GM19467 (cell line): ENCODE results near the gene RBM12.
"Not testable (repeated sequence)": the region's sequence is repeated elsewhere in the genome, so short reads cannot be mapped to it uniquely, and the experiment has no call there.

Source experiments
- ATAC-seq: cut with Tn5 transposase; IDR thresholded peaks from one replicate; pipeline ENCODE4 v1.9.1; 2021; ENCODE audit warnings: mild to moderate bottlenecking, moderate library complexity; ENCODE audit not compliant: unreplicated experiment

Gene RBM12, protein sequence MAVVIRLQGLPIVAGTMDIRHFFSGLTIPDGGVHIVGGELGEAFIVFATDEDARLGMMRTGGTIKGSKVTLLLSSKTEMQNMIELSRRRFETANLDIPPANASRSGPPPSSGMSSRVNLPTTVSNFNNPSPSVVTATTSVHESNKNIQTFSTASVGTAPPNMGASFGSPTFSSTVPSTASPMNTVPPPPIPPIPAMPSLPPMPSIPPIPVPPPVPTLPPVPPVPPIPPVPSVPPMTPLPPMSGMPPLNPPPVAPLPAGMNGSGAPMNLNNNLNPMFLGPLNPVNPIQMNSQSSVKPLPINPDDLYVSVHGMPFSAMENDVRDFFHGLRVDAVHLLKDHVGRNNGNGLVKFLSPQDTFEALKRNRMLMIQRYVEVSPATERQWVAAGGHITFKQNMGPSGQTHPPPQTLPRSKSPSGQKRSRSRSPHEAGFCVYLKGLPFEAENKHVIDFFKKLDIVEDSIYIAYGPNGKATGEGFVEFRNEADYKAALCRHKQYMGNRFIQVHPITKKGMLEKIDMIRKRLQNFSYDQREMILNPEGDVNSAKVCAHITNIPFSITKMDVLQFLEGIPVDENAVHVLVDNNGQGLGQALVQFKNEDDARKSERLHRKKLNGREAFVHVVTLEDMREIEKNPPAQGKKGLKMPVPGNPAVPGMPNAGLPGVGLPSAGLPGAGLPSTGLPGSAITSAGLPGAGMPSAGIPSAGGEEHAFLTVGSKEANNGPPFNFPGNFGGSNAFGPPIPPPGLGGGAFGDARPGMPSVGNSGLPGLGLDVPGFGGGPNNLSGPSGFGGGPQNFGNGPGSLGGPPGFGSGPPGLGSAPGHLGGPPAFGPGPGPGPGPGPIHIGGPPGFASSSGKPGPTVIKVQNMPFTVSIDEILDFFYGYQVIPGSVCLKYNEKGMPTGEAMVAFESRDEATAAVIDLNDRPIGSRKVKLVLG

DNA sequence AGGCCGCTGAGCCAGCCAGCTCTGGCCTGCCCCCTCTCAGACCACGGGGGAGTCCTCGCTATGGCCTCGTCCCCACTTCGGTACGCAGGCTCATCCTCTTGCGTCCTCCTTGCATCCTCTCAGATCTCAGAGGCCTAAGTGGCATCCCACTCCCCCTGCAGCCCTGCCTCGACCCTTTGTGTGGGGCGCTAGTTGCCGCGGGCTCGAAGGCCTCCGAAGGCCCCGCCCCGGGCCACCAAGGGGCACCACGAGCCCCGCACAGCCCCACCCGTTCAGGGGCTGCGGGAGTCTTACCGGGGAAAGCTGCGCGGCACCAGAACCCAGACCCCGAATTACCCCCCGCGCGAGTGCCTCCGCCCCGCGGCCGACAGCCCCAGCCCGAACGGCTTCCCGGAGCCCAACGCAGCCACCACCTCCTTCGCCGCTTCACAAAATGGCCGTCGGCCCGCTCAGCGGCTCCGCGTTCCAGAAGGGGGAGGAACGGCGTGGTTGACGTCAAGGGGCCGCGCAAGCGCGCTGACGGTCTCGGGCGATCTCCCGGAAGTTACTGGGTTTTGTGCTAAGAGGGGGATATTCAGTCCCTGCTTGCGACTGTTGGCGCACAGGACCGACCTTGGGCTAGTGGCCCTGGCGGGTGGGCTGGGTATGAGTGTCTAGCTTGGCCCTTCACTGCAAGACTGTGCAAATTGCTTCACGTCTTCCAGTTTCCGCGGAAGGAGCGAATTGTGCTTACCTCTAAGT is at the start of gene RBM12, which contains the start of gene CPNE1:
Gene RBM12 (minus strand): TSS at position 435 of the 741 bp plus-strand sequence. CDS start 9,578 bp downstream, outside the sequence.
Gene CPNE1 (minus strand): TSS at position 435 of the 741 bp plus-strand sequence. CDS start 31,977 bp downstream, outside the sequence.
- peak; percentile 62 for ATAC-seq

DNA sequence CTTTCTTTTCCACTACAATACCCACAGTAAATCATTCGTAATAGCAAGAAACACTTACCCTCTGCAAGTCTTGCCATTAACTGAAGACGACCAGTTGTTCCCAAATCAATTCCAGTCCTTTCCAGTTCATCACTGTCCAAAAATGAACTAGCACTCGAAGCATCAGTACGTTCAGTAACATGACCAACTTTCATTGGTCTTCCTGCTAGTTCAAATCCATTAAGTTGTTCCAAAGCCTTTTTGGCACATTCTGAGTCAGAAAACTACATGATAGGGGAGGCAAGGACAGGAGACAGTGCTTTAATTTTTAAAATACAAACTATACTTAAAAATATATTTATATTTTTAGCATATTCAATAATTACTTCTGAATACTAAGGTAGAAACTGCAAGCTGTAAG is 49.4 kb upstream of the RBM12 start:
- no peak for ATAC-seq

DNA sequence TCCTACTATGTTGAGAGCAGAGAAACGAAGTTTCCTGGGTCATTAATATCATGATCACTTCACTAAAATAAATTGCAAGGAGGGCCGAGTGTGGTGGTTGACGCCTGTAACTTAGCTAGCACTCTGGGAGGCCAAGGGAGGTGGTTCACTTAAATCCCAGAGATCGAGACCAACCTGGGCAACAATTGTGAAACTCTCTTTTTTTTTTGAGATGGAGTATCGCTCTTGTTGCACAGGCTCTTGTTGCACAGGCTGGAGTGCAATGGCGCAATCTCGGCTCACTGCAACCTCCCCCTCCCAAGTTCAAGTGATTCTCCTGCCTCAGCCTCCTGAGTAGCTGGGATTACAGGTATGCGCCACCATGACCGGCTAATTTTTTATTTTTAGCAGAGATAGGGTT is 48.4 kb upstream of the RBM12 start:
- not testable (repeated sequence) for ATAC-seq

DNA sequence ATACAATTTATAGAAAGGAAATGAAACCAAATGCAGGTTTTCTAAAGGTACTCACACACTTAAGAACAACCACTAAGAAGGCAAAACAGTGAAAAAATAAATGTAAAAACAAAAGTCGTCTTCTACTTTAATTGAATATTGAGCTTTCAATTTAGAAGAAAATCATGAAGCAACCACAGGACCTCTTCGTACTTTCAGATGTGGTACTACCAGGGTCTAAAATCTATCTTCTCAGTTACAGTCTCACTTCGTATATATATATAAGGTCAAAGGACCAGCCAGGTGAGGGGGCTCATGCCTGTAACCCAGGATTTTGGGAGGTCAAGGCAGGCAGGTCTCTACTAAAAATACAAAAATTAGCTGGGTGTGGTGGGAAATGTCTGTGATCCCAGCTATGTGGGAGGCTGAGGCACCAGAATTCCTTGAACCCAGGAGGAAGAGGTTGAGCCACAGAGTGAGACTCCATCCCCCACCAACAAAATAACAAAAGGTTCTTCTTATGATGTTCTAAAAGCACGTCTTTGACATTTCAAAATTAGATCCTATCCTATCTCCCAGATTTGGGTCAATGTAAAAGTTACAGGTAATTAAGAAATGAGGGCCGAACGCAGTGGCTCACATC is 47.0 kb upstream of the RBM12 start:
- no peak for ATAC-seq

DNA sequence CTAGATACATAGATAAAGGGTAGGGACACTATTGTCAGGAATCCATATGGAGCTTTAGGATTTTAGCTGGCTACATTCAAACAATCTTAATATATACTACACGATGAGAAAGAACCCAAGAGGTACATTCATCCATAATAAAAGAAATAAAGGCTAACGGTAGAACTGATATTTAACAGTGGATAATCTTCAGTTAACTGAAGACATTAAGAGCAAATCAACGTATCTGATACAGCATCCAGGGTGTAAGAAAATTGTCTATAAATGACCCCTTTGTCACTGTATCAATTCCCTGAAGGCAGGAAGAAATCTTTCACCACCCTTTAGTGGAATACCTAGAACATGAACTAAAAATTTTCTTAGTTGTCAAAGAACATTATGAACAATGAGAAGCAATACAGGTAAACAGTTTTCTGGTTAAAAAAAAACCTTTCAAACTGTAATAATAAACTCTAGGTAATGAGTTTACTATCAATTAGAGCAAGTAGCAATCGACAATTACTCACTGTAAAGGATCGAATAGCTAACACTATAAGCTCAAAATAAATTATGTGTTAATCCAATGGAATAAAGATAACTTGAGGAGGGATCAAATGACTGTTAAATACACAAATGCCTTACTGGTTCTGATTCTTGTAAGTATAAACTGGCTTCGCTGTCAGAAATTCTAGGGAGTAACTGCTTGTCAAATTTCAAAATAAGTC is 46.3 kb upstream of the RBM12 start:
- no peak for ATAC-seq

DNA sequence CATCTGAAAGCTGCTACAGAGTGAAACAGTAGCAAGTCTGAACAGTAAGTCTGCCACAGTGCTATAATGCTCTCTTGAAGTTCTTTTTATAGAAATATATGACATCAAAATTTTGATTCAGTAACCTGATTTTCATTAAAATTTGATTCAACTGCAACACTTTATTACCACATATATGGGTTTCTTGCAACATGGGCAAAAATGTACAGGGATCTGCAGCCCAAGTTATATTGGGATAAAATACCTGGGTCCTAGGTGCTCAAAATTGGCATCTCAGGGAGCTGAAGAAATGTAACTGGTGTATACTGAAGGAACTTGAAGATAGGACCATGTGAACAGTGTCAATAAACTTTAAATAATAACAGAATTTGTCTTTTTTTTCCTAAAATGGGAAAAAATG is 45.3 kb upstream of the RBM12 start:
- ATAC-seq: no peak

DNA sequence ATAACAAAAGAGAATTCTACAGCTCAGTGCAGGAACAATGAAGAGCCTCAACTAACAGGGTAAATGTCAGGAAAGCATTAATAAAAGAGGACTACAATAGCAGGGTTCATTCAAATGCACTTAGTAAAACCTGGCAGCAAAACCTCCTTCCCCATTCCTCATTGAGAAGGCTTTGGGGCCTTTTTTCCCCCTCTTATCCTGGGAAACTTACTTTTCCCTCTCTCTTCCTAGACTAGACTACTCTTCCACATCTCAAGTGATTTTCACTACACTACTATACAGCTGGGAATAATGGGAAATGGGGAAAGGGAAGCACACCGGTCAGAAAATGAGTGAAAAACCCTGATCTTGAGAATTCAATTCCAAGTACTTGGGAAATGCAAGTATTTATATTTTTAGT is 44.6 kb upstream of the RBM12 start:
- no peak for ATAC-seq

DNA sequence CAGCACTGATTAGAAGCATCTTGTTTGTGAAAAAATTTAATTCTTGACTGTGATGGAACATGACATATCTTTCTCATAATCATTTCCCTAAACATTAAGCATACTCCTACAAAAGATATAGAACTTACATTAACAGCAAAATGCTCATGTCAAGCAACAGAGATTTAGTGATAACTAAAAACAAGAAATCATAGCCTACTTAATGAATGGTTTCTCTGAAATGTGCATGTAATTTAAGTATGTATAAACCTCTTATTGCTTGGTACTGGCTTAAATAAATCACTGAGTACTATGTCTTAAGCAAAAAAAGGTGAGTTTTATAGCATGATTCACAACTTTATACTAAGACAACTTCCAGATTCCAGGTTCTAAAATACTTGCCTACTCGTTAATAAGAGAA is 43.8 kb upstream of the RBM12 start:
- ATAC-seq: no peak

DNA sequence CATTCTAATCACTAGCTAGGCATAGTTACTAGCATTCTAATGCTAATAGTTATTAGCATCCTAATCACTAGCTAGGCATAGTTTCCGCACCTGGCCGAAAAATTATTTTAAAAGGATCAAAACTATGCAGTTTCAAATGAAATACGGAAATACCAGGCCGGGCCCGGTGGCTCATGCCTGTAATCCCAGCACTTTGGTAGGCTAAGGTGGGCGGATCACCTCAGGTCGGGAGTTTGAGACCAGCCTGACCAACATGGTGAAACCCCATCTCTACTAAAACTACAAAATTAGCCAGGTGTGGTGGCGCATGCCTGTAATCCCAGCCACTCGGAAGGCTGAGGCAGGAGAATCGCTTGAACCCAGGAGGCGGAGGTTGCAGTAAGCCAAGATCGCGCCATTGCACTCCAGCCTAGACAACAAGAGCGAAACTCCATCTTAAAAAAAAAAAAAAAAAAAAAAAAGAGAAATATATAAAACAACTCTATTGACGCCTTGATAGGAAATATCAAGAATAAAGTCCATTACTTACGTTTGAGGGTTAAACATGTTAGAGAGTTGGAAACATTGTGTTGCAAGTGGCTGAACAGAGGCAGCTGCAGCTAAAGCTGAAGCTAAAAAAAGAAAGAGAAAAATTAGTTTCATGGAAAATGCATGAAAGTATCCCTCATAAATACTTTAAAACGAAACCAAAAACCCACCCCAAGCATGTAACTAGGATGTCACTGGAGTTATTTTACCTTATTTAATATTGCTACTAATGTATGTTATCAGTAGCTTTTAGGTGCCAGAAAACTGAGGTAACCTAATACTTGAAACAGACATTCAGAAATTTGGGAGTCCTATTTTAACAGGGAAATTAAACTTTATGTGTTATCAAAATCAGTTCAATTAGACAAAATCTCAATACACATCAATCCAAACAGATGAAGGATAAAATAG is 42.2 kb upstream of the RBM12 start:
- ATAC-seq: not testable (repeated sequence)

DNA sequence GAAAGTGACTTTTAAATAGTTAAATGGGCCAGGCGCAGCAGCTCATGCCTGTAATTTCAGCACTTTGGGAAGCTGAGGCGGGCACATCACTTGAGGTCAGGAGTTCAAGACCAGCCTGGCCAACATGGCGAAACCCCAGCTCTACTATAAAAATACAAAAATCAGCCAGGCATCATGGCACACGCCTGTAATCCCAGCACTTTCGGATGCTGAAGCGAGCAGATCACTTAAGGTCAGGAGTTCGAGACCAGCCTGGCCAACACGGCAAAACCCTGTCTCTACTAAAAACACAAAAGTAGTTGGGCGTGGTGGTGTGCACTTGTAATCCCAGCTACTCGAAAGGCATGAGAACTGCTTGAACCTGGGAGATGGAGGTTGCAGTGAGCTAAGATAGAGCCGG is 41.2 kb upstream of the RBM12 start:
- ATAC-seq: not testable (repeated sequence)

DNA sequence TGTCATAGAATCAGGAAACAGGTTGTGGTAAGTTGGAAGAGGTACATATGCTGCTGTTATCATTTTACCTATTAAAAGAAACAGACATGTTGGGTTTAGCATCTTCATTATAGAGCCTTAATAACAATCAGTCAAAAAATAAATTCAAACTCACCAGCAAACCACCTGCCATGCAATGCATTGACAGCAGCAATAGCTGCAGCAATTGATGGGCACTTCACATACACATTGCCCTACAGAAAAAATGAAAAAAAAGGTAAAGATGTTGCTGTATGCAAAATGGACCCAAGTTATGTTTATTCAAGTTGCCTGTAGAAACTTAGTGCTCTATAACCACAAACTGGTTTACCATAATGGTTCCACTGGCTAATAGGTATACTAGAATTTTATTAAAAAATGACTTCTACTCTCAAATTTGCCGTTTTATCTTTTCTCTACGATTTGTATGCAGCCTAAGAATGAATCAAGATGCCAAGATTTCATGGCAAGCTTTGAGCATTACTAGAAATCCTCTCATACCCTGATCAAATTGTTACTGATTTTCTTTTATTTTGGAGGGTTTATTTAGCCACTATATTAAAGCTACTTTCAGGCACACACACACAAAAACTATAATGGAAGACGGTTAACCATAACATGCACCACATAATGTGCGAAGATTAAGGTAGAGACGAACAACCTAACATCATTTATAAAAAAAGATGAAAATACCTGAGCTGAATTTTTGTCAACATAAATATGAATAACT is 40.0 kb upstream of the RBM12 start:
- ATAC-seq: no peak

DNA sequence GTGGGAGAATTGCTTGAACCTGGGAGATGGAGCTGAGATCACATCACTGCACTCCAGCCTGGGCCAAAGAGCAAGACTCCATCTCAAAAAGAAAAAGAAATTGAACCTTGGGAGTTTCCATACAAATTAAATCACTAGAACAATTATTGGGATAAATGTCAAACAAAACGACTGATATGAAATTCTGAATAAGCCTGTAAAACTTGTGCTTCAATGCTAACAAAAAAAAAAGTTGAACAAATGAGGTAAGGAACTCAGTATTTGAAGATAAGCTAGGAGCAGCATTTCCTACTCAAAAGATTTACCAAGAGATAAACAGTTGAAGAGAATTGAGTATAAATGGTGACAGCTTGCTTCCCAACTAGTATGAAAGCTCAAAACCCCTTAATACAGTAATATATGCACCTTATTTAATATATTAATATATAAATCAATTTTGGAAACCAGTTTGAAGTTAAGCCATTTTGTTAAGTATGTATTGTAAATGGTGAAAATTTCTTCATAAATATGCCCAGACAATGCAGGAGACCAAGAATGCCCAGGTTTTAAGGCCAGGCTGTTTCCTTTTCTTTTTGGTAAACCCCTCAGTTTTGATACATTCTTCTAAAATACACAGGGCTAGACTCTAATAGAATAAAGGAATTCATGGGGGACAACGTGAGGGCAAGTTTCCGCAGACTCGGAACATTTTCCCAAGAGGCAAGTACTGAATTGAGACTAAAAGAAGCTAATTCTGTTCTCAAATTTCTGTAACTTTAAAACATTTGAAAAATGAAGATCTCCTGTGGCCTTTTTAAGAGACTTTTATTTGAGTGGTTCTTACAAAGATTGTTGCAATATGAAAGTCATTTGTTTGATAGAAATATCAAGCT is 38.4 kb upstream of the RBM12 start:
- no peak for ATAC-seq

DNA sequence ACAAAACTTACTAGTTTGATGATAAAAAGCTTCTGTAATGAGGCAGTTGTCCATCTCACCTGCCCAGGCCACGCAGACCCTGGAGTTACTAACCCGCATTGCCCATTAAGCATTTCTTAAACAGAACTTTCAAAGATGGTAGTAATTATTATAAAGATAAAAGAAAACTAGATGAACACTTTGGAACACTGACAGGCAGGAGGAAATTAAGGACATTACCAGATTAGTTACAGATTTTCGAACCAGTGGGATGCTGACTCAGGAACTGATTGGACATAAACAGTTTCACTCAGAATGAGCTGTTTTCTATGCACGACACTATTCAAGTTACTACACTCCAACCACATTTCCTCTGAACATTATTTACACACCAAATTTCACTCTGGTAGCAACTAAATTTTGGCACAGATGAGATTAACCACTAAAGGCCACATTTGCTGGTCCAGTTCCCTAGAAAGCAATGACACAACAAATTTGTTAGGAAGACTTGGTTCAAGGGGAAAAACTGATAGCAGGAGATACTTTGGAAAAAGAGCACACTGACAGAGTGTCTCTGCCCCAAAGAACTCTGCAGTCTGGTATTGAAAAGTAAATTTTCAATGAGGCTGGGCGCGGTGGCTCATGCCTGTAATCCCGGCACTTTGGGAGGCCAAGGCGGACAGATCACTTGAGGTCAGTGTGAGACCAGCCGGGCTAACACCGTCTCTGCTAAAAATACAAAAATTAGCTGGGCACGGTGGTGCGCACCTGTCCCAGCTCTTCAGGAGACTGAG is 37.5 kb upstream of the RBM12 start:
- no peak for ATAC-seq

DNA sequence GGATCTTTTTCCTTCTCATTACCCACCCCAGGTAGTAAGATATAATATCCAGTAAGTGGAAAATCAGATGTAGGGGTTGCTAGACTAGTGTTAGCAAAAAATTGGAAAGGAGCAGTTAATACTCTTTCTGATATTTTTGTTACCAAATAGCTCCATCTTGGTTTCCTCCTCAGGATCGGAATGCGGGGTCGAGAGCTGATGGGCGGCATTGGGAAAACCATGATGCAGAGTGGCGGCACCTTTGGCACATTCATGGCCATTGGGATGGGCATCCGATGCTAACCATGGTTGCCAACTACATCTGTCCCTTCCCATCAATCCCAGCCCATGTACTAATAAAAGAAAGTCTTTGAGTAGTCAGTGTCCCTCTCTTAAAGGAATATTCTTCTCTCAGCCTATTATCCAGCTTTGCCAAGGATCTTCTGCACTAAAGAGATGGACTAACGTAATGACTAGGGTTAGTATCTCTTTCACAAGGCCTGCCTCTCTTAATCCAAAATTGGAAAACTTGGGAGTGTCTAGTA is 36.0 kb upstream of the RBM12 start:
- no peak for ATAC-seq

DNA sequence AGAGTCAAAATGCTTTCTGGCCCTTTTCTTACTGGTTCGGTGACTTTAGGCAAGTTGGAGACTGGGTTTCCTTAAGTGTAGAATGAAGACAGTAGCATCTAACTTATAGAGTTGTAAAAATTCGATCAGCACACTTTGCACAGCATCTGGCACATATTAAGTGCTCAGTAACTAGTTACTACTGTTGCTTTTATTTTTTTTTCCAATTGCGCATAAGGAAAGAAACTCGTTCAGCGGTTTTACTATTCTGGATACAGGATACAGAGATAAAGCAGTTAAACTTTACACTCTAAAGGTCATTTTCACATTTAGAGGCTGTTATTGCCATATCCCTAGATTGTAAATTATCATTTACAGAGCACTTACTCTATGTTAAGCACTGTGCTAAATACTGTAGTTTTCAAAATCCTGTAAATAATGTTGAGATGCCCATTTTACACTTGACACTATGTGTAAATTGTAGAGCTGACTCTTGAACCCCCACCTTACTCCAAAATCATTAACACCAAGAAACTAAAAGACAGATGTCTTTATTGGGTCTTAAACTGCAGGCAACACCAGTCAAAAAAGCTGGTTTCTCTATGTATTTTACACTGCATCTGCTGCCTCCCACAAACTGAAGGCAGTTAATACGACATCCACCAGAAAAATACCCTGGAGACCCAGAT is 35.4 kb upstream of the RBM12 start:
- no peak for ATAC-seq
